HepG2 (cell line): Measurements from ENCODE around the gene C1QTNF5. TPM values are rescaled to one million over a fixed set of nuclear protein-coding genes. Genes with fewer than 3 reads are reported as not detected.

ENCODE experiments used
- ATM ChIP-seq: fragments of 450-650 bp; IDR thresholded peaks from 2 replicates; pipeline ENCODE4 v1.7.1; 2017; ENCODE audit warnings: mild to moderate bottlenecking, borderline replicate concordance
- CCDC6 ChIP-seq: sonication (generic); formaldehyde crosslinking; IDR thresholded peaks from 2 replicates; pipeline ENCODE4 v1.8.1; 2022; ENCODE audit warnings: mild to moderate bottlenecking, missing genetic modification reagents, moderate library complexity
- NCOA5 ChIP-seq: sonication (generic); formaldehyde crosslinking; IDR thresholded peaks from 2 replicates; pipeline ENCODE4 v1.4.0; 2020; ENCODE audit warnings: missing genetic modification reagents
- ZFY ChIP-seq: sonication (generic); formaldehyde crosslinking; IDR thresholded peaks from 2 replicates; pipeline ENCODE4 v1.4.0; 2020; ENCODE audit warnings: missing genetic modification reagents
- ZNF142 ChIP-seq: sonication (generic); formaldehyde crosslinking; IDR thresholded peaks from 2 replicates; pipeline ENCODE4 v1.4.0; 2020; ENCODE audit warnings: missing genetic modification reagents
- ZNF503 ChIP-seq: sonication (generic); formaldehyde crosslinking; IDR thresholded peaks from 2 replicates; pipeline ENCODE4 v1.4.0; 2020; ENCODE audit warnings: missing genetic modification reagents
- ZNF570 ChIP-seq: sonication (generic); formaldehyde crosslinking; IDR thresholded peaks from 2 replicates; pipeline ENCODE4 v1.4.0; 2020; ENCODE audit warnings: mild to moderate bottlenecking, missing genetic modification reagents, borderline replicate concordance
- ZNF580 ChIP-seq: IDR thresholded peaks from 2 replicates; pipeline ENCODE4 v1.6.1; 2016; ENCODE audit warnings: low read depth, borderline replicate concordance
- polyA plus RNA-seq, 8 experiments: library from polyadenylated mRNA; depleted of rRNA in 3 of 8; stranded (reverse) in 7 of 8; unstranded in 1 of 8; fragments of >200 nt; fragmentation: Illumina TruSeq in 4 of 8; extraction: Trizol in 4 of 8; gene quantifications; 2 replicates each; pipeline versions ENCODE4 v1.2.1 to v1.2.3, GENCODE V29; 2011 to 2016; ENCODE audit warnings: low read depth in 4 of 8, missing spikeins in 1 of 8, mixed read lengths in 1 of 8; ENCODE audit not compliant: insufficient read depth in 1 of 8
- total RNA-seq, 5 experiments: library from RNA; depleted of rRNA; stranded (reverse); fragments of >200 nt; fragmentation: Illumina TruSeq; extraction: Trizol; gene quantifications; 2 replicates each; pipeline ENCODE4 v1.2.3, GENCODE V29; 2016; ENCODE audit warnings: low read depth in 1 of 5
- TF ChIP-seq, protein P1 (sequence below): sonication (generic); formaldehyde crosslinking; IDR thresholded peaks from 2 replicates; pipeline ENCODE4 v1.5.0; 2020; ENCODE audit warnings: mild to moderate bottlenecking, missing genetic modification reagents
- TF ChIP-seq, protein P2 (sequence below): IDR thresholded peaks from 2 replicates; pipeline ENCODE4 v1.6.1; 2016; ENCODE audit warnings: control low read depth
- TF ChIP-seq, protein P3 (sequence below): sonication (generic); formaldehyde crosslinking; IDR thresholded peaks from 2 replicates; pipeline ENCODE4 v1.5.0; 2020; ENCODE audit warnings: missing genetic modification reagents

Gene C1QTNF5
- total and polyA plus RNA-seq, 2 of the 13 experiments (the other 11 are each of a cell fraction or from before 2014, with no cell fraction given): 0.86 to 1.2 TPM

DNA sequence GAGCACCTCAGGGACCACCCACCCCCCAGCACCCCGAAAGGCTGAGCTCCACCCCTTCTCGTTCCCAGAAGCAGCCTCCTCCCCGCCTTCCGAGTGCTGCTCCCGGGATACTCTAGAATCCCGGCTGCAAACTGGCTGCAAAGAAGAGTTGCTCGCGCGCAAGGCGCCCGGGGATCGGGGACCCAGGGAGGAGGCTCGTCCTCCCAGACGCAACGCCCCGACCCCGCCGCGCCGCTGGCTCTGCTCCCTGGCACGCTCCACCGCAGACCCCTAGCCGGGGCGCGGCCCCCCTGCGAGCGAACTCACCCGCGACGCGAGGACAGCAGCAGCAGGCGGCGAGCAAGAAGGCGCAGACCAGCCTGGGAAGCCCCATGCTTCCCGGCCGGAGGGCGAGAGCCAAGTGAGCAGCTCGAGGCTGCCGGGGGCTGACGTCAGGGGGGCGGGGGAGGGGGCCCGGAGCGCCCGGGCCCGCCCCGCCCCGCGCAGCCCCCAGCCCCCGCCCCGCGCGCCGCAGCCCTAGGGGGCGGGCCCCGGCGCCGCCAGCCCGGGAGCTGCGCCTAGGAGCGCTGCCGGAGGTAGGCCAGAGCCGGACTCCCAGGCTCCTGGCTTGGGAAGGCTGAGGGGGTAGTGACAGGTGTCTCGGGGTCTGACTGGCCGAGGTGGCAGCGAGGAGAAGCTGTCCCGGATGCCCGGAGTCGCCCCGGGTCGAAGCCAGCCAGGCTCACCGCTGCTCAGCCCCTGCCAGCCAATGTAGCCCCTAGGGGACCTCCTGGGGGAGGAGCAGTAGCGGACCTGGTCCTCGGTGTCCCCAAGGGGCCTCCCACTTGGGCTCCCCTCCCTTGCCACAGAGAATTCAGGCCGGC, 23.7 kb downstream of the C1QTNF5 start, which contains the start of gene MCAM (continued):
- TF ChIP-seq ZNF142 (CRISPR knock-in tag) (no peak), ATM (no peak), ZNF570 (CRISPR knock-in tag) (no peak), CCDC6 (CRISPR knock-in tag) (0 out of 2 replicates have a peak, but pooled peaks have one; percentile 40), ZFY (CRISPR knock-in tag) (peak; percentile 60), ZNF503 (no peak), ZNF580 (CRISPR knock-in tag) (no peak), NCOA5 (CRISPR knock-in tag) (no peak)
- TF ChIP-seq, protein P1, sequence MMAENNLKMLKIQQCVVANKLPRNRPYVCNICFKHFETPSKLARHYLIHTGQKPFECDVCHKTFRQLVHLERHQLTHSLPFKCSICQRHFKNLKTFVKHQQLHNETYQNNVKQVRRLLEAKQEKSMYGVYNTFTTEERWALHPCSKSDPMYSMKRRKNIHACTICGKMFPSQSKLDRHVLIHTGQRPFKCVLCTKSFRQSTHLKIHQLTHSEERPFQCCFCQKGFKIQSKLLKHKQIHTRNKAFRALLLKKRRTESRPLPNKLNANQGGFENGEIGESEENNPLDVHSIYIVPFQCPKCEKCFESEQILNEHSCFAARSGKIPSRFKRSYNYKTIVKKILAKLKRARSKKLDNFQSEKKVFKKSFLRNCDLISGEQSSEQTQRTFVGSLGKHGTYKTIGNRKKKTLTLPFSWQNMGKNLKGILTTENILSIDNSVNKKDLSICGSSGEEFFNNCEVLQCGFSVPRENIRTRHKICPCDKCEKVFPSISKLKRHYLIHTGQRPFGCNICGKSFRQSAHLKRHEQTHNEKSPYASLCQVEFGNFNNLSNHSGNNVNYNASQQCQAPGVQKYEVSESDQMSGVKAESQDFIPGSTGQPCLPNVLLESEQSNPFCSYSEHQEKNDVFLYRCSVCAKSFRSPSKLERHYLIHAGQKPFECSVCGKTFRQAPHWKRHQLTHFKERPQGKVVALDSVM (CRISPR knock-in tag): peak; percentile 39; the same call in 1 of the 2 replicates
- TF ChIP-seq, protein P2, sequence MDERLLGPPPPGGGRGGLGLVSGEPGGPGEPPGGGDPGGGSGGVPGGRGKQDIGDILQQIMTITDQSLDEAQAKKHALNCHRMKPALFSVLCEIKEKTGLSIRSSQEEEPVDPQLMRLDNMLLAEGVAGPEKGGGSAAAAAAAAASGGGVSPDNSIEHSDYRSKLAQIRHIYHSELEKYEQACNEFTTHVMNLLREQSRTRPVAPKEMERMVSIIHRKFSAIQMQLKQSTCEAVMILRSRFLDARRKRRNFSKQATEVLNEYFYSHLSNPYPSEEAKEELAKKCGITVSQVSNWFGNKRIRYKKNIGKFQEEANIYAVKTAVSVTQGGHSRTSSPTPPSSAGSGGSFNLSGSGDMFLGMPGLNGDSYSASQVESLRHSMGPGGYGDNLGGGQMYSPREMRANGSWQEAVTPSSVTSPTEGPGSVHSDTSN (CRISPR knock-in tag): no peak
- TF ChIP-seq, protein P3, sequence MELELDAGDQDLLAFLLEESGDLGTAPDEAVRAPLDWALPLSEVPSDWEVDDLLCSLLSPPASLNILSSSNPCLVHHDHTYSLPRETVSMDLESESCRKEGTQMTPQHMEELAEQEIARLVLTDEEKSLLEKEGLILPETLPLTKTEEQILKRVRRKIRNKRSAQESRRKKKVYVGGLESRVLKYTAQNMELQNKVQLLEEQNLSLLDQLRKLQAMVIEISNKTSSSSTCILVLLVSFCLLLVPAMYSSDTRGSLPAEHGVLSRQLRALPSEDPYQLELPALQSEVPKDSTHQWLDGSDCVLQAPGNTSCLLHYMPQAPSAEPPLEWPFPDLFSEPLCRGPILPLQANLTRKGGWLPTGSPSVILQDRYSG (CRISPR knock-in tag): no peak
